GM19397 (cell line): Measurements from ENCODE around the gene PDE6B.
"Not testable (repeated sequence)": the region's sequence is repeated elsewhere in the genome, so short reads cannot be mapped to it uniquely, and the experiment has no call there.

ENCODE experiments used
- ATAC-seq: cut with Tn5 transposase; IDR thresholded peaks from one replicate; pipeline ENCODE4 v1.9.1; 2021; ENCODE audit warnings: mild to moderate bottlenecking, moderate library complexity; ENCODE audit not compliant: unreplicated experiment

PDE6B gene

DNA sequence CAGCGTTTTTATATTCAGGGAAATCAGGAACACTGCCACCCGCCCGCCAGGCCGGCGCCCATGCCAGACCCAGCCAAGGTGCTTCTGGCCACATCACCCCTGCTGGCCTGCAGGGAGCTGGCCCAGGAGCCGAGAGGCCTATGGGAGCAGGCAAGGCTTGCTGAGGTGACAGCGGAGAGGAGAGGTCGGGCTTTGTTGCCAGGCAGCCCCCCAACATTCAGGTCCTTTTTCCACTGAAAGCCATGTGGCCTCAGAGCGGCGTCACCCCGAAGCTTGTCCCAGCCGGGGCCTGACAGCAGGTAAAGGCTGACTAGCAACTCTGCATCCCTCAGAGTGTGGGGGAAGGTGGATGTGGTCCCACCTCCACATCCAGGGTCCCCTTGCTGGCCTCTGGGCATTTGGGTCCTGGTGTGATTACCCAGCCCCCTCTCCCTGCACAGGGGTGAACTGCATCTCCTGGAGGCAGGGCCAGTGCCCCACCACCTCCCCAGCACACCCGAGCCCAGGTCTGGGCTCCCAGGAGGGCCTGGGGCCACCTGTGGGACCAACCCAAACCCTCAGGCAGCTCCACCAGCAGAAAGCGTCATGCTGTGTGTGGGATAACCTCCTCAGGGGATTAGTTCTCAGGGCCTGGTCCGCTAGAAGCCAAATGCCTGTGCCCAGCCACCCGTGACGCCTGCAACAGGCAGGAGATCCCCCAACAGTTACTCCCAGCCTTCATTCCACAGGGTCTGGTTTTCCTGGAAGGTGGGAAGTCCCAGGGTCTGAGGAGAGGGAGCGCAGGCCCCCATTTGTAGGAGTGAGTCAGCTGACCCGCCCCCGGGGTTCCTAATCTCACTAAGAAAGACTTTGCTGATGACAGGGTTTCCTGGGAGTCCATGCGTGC is at the start of gene PDE6B:
Gene PDE6B, plus strand, starts transcription at position 869 of the 886 bp plus-strand sequence. CDS start 54 bp downstream, outside the sequence.
- ATAC-seq, result no peak

DNA sequence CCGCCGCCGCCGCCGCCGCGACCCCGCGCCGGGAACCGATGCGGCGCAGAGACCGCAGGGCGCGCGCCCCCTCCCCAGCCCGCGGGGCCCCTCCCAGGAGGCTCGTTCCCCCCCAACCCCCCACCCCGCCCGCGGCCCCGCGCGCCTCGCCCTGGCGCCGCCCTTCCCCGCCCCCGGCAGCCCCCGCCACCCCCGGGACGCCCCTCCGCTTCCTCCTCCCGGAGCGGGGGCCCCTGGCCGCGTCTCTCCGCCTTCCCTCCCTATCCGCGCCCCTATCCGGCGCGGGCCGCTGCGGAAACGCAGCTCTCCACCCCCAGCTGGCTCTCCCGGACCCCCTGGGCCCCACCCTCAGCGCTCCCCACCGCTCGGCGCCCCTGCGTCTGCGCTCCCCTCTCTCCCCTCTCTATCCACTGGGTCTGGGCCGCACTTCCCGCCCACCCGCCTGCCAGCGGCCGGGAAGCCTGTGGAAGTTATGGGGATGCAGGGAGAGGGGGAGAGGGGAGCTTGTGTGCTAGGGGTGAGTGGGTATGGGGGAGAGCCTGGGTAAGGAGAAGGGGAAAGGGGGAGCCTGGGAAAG is 49.0 kb upstream of the PDE6B start, which contains the start of gene TMEM271:
Gene TMEM271, minus strand, starts transcription at position 51 of the 577 bp plus-strand sequence. CDS start 233 bp downstream, outside the sequence.
- no peak for ATAC-seq

DNA sequence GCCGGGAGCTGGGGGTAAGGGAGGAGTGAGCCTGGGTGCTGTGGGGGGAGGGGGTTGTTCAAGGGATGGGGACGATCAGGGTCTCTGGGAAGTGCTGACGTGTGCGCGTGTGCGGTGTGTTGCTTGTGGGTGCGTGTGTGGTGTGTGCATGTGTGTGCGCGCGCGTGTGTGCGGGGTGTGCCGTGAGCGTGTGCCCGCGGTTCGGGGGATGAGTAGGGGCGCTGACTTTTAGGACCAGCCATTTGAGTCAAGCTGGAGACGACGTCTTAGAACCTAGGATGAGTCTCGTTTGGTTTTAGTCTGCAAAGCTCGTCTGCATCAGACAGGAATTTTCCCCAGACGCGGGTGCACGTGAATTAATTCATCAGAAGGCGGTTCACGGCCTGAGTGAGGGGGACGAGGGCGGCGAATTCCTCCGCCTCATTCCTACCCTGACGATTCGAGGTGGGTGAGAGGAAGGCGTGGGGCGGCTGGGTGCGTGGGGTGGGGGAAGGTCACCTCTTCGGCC is 48.3 kb upstream of the PDE6B start:
- no peak for ATAC-seq

DNA sequence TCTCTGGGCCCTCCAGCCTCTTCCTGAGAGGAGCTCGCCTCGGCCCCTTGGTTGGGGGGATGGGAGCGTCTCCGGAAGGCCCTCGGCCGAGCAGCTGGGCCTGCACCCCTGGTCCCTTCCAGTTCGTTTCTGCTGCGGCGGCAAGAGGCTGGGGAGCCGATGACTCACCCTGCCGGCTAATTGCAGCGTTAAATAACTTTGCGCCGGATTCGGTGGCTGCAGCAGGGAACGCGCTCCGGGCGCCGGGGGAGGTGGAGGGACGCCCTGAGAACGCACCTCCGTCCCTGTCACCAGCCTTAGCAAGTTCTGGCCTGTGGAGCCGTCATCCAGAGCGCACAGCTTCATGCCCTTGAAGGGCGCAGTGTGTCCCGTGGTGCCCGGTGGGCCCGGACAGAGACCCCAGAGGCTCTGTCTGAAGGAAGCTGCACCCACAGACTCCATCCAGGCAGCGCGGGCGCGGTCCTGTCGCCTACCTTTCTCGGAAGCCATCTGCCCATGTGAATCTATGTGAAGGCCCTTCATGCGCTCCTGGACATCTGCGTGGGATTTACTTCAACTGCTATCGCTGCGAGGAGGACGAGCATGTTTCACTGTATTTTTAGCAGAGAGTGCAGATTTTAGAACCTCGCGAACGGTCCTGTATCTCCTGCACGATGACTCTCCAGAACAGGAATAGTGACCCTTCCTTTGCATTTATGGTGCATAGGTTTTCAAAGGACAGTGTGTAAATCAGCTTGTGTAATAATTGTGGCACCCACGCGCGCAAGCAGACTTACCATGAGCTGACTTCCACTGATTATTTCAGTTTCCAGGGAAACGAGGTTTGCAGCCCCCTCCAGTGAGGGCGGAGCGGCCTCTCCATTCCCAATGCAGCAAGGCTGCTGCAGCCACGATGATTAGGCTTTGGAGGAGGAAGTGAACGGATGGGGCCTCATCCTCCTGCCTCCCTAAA is 47.6 kb upstream of the PDE6B start:
- ATAC-seq, result no peak

GRCh38 chr4:578451-579443 is 46.6 kb upstream of the PDE6B start:
- ATAC-seq, result no peak

- no peak for ATAC-seq
Observed at GRCh38 chr4:579543-580175, 45.7 kb upstream of the PDE6B start.

- no peak for ATAC-seq
Observed at GRCh38 chr4:581181-581580, 44.2 kb upstream of the PDE6B start.

DNA sequence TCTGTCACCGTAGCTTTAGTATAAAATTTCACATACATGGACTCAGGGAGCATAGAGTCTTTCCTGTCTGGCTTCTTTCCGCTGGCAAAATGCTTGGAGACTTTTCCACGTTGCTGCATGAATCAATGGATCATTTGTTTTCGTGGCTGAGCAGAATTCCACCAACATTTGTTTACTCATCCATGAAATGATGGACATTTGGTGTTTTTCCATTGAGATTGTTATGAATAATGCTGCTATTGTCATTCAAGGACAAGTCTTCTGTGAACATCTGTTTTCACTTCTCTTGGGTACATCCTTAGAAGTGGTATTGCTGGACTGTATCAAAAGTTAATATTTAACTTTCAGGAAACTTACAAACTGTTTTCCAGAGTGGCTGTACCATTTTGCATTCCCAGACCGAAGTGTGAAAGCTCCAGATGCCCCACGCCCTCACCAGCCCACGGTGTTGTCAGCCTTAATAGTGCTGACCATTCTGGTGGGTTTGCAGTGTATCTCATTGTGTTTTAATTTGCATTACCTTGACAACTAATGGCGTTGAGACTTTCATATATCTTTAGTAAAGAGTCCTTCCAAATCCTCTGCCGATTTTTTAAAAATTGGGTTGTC is 43.5 kb upstream of the PDE6B start:
- ATAC-seq, result no peak

DNA sequence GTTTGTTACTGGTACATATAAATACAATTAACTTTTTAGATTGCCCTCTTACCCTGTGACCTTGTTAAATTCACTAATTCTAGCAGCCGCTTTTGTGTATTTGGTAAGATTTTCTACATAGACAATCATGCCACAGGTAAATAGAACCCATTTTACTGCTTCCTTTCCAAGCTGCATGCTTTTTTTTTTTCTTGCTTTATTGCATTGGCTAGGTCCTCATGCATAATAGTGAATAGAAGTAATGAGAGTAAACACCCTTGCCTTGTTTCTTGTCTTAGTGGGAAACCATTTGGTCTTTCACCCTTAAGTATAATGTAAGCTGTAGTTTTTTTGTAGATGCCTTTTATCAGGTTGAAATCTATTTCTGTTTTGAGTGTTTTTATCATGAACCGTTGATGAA is 41.6 kb upstream of the PDE6B start:
- no peak for ATAC-seq

GRCh38 chr4:587671-588350 is 37.6 kb upstream of the PDE6B start:
- ATAC-seq, result no peak

GRCh38 chr4:588351-588849 is 37.0 kb upstream of the PDE6B start:
- no peak for ATAC-seq

- ATAC-seq, result no peak
Observed at GRCh38 chr4:589219-589963, 36.0 kb upstream of the PDE6B start.

DNA sequence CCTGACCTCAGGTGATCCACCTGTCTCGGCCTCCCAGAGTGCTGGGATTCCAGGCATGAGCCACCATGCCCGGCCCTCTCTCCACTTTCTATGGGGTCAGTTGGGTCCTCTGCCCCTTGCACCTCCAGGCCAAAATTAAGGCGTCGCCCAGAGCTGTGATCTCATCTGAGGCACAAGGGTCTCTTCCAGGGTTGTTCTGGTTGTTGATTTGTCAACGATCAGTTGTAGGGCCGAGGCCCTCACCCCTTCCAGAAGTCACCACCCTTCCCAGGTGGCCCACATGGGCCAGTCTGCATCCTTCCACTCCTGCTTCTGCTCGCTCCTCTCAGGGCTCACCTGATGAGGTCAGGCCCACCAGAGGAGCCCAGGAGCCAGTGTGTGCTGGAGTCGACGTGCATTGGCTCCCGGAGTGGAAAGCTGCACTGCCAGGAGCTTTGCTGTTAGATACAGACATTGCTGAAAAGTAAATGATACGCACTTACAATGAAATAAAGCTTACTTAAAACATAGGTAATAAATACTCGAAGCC is 35.0 kb upstream of the PDE6B start:
- ATAC-seq, result no peak

DNA sequence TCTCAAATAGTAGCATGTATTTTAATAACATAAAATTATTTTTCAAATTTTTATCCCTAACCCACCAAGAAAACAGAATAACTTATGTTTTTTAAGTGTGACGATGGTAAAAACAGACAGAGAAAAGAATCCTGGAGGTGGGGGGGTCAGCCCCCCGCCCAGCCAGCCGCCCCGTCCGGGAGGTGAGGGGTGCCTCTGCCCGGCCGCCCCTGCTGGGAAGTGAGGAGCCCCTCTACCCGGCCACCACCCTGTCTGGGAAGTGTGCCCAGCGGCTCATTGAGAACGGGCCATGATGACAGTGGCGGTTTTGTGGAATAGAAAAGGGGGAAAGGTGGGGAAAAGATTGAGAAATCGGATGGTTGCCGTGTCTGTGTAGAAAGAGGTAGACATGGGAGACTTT is 33.2 kb upstream of the PDE6B start:
- ATAC-seq, result not testable (repeated sequence)

- no peak for ATAC-seq
Observed at GRCh38 chr4:592825-593520, 32.4 kb upstream of the PDE6B start.

- no peak for ATAC-seq
Observed at GRCh38 chr4:598925-599324, 26.4 kb upstream of the PDE6B start.

GRCh38 chr4:600166-600565 is 25.2 kb upstream of the PDE6B start:
- ATAC-seq, result no peak
